ENCODE results near the gene HRG.
"Not testable (repeated sequence)": the region's sequence is repeated elsewhere in the genome, so short reads cannot be mapped to it uniquely, and the experiment has no call there.

Gene HRG

DNA sequence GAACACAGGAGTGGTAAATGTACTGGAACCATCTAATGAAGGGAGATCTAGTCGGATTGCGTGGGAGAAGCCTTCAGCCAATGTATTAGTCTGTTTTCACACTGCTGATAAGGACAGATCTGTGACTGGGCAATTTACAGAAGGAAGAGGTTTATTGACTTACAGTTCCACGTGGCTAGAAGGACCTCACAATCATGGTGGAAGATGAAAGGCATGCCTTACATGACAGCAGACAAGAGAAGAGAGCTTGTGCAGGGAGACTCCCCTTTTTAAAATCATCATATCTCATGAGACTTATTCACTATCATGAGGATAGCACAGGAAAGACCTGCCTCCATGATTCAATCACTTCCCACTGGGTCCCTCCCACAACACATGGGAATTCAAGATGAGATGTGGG lies 17.0 kb downstream of the HRG start:
- DNase-seq, result no peak

- DNase-seq, result no peak
These were observed 18.2 kb downstream of the HRG start for GRCh38 chr3:186683979-186684378.

DNA sequence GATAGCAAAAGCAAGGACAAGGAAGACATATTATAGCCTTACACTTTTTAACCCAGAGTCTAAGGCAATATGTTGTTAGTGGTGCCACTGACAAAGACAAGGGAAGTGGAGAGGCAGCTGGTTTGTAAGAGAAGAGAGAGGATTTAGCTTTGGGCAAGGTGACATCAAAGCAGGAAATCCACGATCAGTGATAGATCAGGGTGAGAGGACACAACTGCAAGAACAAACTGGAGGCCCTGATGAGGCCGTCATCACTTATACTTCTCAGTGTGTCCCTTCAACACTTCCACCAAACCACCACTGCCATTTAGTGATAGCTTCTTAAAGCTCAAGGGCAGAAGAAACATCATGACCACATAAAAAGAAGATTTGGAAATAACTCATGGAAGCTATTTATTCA lies 20.7 kb downstream of the HRG start:
- not testable (repeated sequence) for DNase-seq

DNA sequence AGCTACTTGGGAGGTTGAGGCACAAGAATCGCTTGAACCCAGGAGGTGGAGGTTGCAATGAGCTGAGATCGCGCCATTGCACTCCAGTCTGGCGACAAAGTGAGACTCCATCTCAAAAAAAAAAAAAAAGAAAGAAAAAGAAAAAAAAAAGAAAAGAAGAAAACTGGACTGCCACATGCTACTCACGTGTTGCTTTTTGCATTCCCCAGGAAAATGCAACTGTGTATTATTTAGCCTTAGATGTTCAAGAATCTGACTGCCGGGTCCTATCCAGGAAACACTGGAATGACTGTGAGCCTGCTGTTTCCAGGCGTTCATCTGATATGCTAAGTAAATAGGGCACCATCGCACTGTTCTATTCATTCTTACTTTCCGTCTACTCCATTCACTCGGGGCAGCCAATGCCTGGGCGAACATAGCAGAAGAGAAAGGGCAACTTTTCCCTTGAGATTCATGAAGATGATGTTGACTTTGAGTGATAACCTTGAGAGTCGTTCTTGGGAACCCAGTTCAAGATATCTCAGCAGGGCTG lies 21.4 kb downstream of the HRG start:
- DNase-seq, result no peak

DNA sequence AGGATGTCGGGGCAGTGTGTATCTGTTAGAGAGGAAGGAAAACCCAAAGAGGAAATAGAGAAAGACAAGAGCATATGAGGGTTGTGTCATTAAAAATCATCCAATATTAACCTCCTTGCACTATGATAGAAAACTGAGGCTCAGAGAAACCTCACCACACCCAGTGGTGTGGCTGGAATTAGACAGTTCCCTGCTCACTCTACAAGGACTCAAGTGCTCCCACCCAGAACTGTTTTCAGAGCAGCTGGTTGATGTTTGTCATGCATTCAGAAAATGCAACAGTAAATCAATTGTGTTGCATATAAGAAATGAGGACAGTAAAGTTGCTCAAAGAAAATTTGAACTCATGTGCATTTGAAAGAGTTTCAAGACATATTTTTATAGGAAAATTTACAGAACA lies 24.5 kb downstream of the HRG start:
- not testable (repeated sequence) for DNase-seq

GRCh38 chr3:186691676-186692075 lies 25.9 kb downstream of the HRG start:
- DNase-seq, result no peak

DNA sequence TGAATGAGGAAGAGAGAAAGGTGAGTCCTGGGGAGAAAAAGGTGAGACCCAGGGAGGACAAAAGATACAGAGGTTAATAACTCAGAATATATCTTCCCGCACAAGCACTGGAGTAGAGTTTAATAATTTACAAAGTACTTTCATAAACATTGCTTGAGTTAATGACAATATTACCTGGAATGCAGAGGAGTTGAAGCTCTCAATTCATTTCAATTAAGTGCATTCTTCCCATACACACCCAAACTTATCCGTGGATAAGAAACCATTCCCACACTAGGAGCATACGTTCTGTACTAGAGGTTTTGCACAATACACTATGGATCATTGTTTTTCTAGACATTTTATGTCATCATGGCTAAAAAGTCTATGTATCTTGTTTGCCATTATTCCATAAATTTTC lies 28.0 kb downstream of the HRG start:
- no peak for DNase-seq

DNA sequence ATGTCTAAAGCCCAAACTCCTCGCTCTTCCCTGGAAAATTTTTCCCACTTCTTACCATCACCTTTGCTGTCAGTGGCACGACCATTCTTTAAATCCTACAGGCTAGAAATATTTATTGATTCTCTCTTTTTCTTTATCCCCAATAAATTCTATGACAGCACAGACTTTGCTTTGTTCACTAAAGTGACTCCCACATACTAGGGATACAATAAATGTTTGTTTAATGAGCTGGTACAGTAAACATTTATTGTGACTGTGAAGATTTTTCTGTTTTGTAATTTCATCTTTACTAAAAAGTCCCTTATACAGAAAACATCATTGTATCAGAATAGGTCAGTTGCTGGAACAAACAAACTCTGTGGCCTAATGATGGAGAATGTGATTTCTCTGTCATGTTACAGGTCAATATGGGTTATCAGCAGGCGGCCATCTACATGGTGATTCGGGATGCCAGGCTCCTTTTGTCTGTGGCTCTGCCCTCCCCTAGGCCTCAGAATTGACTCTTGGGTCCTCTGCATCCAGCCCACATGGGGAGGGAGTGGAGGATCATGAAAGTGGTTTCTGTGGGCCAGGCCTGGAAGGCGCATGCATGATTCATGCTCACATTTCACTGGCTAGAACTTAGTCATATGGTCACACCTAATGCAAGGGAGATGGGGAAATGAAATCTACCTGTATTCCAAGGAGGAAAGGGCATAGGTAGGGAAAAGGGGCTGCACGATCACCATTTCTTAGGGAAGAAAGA lies 28.6 kb downstream of the HRG start:
- no peak for DNase-seq

- DNase-seq, result no peak
These were observed 30.7 kb downstream of the HRG start for GRCh38 chr3:186696522-186696921.

DNA sequence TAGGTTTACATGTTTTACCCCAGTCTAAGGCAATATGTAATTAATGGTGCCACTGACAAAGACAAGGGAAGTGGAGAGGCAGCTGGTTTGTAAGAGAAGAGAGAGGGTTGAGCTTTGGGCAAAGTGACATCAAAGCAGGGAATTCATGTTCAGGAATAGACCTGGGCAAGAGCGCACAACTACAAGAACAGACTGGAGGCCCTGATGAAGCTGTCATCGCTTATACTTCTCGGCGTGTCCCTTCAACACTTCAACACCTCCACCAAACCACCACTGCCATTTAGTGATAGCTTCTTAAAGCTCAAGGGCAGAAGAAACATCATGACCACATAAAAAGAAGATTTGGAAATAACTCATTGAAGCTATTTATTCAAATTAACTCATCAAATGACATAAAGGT lies 31.7 kb downstream of the HRG start:
- DNase-seq, result no peak

- no peak for DNase-seq
These were observed 34.5 kb downstream of the HRG start for GRCh38 chr3:186700267-186700666.

DNA sequence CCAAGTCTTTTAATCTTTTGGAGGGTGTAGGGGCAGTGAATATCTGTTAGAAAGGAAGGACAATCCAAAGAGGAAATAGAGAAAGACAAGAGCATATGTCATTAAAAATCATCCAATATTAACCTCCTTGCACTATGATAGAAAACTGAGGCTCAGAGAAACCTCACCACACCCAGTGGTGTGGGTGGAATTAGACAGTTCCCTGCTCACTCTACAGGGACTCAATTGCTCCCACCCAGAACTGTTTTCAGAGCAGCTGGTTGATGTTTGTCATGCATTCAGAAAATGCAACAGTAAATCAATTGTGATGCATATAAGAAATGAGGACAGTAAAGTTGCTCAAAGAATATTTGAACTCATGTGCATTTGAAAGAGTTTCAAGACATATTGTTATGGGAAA lies 36.6 kb downstream of the HRG start:
- DNase-seq, result not testable (repeated sequence)

GRCh38 chr3:186705882-186706780 lies 40.3 kb downstream of the HRG start:
- DNase-seq, result no peak

GRCh38 chr3:186708983-186709679 lies 43.3 kb downstream of the HRG start:
- no peak for DNase-seq

DNA sequence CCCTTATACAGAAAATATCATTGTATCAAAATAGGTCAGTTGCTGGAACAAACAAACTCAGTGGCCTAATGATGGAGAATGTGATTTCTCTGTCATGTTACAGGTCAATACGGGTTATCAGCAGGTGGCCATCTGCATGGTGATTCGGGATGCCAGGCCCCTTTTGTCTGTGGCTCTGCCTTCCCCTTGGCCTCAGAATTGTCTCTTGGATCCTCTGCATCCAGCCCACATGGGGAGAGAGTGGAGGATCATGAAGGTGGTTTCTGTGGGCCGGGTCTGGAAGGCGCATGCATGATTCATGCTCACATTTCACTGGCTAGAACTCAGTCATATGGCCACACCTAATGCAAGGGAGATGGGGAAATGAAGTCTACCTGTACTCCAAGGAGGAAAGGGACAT lies 44.9 kb downstream of the HRG start:
- not testable (repeated sequence) for DNase-seq

GRCh38 chr3:186713499-186713898 lies 47.7 kb downstream of the HRG start:
- no peak for DNase-seq

DNA sequence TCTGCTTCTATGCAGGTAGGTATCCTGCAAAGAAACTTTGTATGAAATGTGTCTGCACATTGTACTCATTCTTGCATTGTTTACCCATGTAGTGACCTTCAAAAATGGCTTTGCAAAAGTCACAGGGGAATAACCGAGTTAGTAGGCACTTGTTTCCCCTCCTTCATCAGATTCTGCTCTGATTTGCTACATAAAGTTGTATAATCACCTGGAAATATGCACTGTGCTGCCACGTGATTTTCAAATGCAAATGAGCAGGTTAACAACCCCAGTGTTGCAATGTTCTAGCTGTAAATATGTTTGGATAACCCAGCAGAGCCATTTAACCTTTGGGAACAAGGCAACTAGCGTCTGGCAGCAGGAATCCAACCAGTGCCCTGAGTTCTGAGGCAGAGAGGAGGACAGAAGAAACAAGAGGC lies 51.2 kb downstream of the HRG start, which contains the start of gene KNG1:
TSS of gene KNG1 (plus strand) at position 321 of the 419 bp plus-strand sequence. CDS start 184 bp downstream, outside the sequence.
- DNase-seq, result no peak

DNA sequence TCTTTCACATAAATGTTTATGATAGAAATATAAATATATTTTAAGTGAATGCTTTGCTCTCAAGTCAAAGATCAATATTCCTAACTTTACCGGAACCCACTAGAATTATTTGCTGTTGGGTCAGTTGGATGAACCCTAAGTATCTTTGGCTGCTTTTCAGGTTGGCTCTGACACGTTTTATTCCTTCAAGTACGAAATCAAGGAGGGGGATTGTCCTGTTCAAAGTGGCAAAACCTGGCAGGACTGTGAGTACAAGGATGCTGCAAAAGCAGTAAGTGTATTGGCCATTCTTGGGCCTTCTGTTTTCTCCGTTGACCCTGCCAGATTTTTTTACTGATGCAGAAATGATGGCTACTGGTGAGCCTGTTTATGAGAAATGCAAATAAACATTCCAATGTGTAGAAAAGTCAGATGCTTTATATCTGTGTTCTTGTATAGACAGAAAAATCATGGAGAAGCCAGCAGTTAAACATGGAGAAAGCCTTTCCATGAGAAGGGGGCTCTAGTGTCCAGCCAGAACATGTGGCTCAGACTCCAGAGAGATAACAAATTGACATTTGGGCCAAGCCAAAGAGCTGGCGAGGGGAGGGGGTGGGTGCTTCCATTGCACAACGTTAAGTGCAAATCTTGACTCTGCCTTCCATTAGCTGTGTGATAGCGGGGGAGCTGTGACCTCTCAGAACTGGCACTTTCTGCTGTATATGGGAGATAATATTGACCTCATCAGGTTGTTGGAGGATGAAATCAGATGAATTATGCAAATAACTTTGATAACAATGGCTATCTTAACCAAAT lies 54.3 kb downstream of the HRG start:
- no peak for DNase-seq

DNA sequence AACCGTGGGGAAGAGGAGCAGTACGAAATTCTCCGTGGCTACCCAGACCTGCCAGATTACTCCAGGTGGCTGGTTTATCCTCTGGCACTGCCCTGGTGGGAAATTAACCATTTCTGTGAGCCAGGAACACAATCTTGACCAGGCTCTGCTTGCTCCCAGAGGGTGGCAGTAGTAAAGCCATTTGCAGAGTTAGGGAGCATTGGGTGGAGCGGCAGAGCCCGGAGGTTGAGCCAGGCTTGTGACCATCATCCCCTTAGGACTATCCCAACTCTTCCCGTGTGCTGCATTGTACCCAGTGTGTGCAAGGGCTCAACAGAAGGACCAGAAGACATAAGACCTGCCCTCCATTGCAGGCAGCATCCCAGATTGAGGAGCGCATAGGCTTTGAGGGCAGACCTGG lies 56.6 kb downstream of the HRG start:
- DNase-seq, result peak; percentile 29

GRCh38 chr3:186724911-186725310 lies 59.1 kb downstream of the HRG start:
- no peak for DNase-seq
